Fibroblast of lung (primary cell): ENCODE results near the gene APOBEC4. TPM values are rescaled to one million over a fixed set of nuclear protein-coding genes. Genes with fewer than 3 reads are reported as not detected.
"Not testable (repeated sequence)": the region's sequence is repeated elsewhere in the genome, so short reads cannot be mapped to it uniquely, and the experiment has no call there.

Experiments
- DNase-seq, 2 donors: peaks; one replicate each; pipeline versions ENCODE4 v3.0.0 to v3.0.0-alpha.2; 2010; ENCODE audit warnings: low read depth in 2 of 2
- H2AFZ ChIP-seq: 2 replicates; pipeline ENCODE4 v1.5.1; 2012; ENCODE audit warnings: low read length, control low read depth, inconsistent platforms
- H3K27ac ChIP-seq: 2 replicates; pipeline ENCODE4 v1.5.1; 2011; ENCODE audit warnings: low read length, control low read depth; ENCODE audit not compliant: insufficient read depth
- H3K27me3 ChIP-seq: 2 replicates; pipeline ENCODE4 v1.5.1; 2011; ENCODE audit warnings: mild to moderate bottlenecking, low read length; ENCODE audit not compliant: control insufficient read depth, insufficient read depth
- H3K36me3 ChIP-seq: 2 replicates; pipeline ENCODE4 v1.5.1; 2011; ENCODE audit warnings: low read length; ENCODE audit not compliant: control insufficient read depth, insufficient read depth
- H3K4me1 ChIP-seq: 2 replicates; pipeline ENCODE4 v1.5.1; 2011; ENCODE audit warnings: low read length; ENCODE audit not compliant: control insufficient read depth, insufficient read depth; ENCODE audit errors: extremely low read depth
- H3K4me2 ChIP-seq: 2 replicates; pipeline ENCODE4 v1.5.1; 2011; ENCODE audit warnings: low read length, control low read depth; ENCODE audit not compliant: insufficient read depth; ENCODE audit errors: extremely low read depth
- H3K4me3 ChIP-seq, 4 experiments: fragments of 200-600 bp in 1 of 4; sonication (generic) in 1 of 4; replicated peaks in 1 of 4; 2 replicates each; pipeline ENCODE4 v1.5.1; 2011 to 2016; ENCODE audit warnings: low read length in 4 of 4, low read depth in 3 of 4, mild to moderate bottlenecking in 3 of 4, control low read depth in 2 of 4, inconsistent platforms in 1 of 4, mixed read lengths in 1 of 4; ENCODE audit not compliant: insufficient read depth in 1 of 4; ENCODE audit errors: control extremely low read depth in 1 of 4
- H3K79me2 ChIP-seq: 2 replicates; pipeline ENCODE4 v1.5.1; 2012; ENCODE audit warnings: mild to moderate bottlenecking, low read length, inconsistent platforms; ENCODE audit not compliant: control insufficient read depth, insufficient read depth
- H3K9ac ChIP-seq: 2 replicates; pipeline ENCODE4 v1.5.1; 2011; ENCODE audit warnings: mild to moderate bottlenecking, low read length, control low read depth; ENCODE audit not compliant: insufficient read depth
- H3K9me3 ChIP-seq: 2 replicates; pipeline ENCODE4 v1.5.1; 2012; ENCODE audit warnings: low read depth, low read length; ENCODE audit not compliant: control insufficient read depth, insufficient read depth
- H4K20me1 ChIP-seq: 2 replicates; pipeline ENCODE4 v1.5.1; 2011; ENCODE audit warnings: low read length; ENCODE audit not compliant: control insufficient read depth, insufficient read depth; ENCODE audit errors: extremely low read depth
- EZH2 ChIP-seq: IDR thresholded peaks from 2 replicates; pipeline ENCODE4 v1.5.1; 2012; ENCODE audit warnings: low read length, control low read depth, mild to moderate bottlenecking; ENCODE audit errors: missing control alignments
- polyA plus RNA-seq, 2 donors: library from polyadenylated mRNA; depleted of rRNA in 1 of 2; stranded (reverse) in 1 of 2; unstranded in 1 of 2; fragments of >200 nt; gene quantifications; 2 replicates each; pipeline ENCODE4 v1.2.1, GENCODE V29; 2011 to 2012; ENCODE audit warnings: missing spikeins in 1 of 2
- total RNA-seq: library from RNA; depleted of rRNA; stranded (reverse); fragments of >200 nt; gene quantifications from 2 replicates; pipeline ENCODE4 v1.2.1, GENCODE V29; 2014
- TF ChIP-seq, protein P1 (sequence below), 2 donors: IDR thresholded peaks in 1 of 2; conservative IDR thresholded peaks in 1 of 2; 1 replicate in 1 of 2; 2 replicates in 1 of 2; pipeline ENCODE4 v1.5.1; 2011 to 2012; ENCODE audit warnings: low read length in 2 of 2, control low read depth in 1 of 2, inconsistent platforms in 1 of 2, low read depth in 1 of 2, mild to moderate bottlenecking in 1 of 2

The APOBEC4 gene
- total and polyA plus RNA-seq, 2 donors (not counting 1 experiment from before 2014, with no cell fraction given) = not detected

DNA sequence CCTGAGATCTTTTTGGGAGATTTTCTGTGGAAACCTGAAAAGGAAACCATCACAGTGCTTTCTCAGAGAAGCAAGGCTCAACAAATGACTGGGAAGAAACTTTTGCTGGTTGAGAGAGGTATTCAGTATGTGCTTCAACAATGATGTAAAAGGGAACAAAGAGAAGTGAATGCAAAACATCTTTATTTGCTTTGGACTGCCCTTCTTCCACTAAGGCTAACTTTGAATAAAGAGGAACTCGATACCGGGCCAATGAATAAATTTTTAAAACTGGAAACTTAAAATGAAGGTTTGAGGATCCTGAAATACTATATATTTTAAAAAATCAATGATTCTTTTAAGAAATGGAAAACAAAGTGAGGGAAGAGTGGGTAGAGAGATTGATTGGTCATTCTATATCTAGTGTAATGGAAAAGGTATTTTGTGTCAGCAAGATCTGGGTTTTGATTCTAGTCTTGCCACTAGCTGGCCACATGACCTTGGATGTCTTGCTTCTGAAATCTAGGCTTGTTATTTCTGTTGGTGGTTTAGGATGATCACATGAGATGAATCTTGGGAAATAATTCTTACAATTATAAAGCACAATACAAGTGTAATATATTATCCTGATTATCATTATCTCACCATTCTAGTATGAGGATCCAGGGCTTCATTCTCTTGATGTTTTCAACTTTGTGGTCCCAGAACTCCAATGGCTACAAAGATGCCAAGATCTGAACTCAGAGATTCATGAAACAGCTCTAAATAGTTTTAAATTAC is 34.6 kb upstream of the APOBEC4 start:
- DNase-seq = no peak

DNA sequence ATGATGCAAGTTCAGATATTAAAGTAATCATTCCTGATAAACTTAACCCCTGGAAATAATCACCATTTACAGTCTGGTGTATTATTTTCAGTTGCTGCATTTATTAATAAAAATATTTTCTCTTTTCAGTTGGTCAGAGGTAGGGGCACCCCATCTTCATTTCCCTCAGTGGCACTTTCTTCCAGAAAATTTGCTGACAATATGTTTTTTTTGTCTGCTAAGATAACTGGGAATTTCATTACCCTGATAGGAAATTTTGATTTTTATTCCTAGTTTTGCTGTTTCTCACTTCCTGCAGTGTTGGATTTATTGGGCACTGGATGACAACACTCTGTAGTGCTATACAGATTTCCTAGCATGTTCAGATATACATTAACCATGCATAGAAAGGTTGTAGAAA is 33.1 kb upstream of the APOBEC4 start:
- DNase-seq = no peak
- Histone ChIP-seq H2AFZ (no peak overlapping the region), H3K4me2 (no peak overlapping the region), H3K9me3 (no peaks in the 10 kb centered on the region), H3K4me3 (no peak overlapping the region), H4K20me1 (no peaks in the 10 kb centered on the region), H3K27ac (no peak overlapping the region), H3K9ac (no peak overlapping the region), H3K36me3 (no peaks in the 10 kb centered on the region), H3K27me3 (no peaks in the 10 kb centered on the region), H3K4me1 (no peaks in the 10 kb centered on the region), H3K79me2 (no peaks in the 10 kb centered on the region)
- TF ChIP-seq, protein P1, sequence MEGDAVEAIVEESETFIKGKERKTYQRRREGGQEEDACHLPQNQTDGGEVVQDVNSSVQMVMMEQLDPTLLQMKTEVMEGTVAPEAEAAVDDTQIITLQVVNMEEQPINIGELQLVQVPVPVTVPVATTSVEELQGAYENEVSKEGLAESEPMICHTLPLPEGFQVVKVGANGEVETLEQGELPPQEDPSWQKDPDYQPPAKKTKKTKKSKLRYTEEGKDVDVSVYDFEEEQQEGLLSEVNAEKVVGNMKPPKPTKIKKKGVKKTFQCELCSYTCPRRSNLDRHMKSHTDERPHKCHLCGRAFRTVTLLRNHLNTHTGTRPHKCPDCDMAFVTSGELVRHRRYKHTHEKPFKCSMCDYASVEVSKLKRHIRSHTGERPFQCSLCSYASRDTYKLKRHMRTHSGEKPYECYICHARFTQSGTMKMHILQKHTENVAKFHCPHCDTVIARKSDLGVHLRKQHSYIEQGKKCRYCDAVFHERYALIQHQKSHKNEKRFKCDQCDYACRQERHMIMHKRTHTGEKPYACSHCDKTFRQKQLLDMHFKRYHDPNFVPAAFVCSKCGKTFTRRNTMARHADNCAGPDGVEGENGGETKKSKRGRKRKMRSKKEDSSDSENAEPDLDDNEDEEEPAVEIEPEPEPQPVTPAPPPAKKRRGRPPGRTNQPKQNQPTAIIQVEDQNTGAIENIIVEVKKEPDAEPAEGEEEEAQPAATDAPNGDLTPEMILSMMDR (conservative IDR thresholded peaks at IDR 0.05 in 1 of 2, IDR thresholded peaks at IDR 0.05 in 1 of 2; ENCODE audit: low read depth in 1 of 2, low read length in 2 of 2) = no peak
- TF ChIP-seq EZH2 = no peak

More for the DNA sequence above, 34.6 kb upstream of the APOBEC4 start:
- Histone ChIP-seq H3K9me3 (no peaks in the 10 kb centered on the region), H3K4me2 (no peak overlapping the region), H2AFZ (no peak overlapping the region), H3K27ac (no peak overlapping the region), H3K79me2 (no peaks in the 10 kb centered on the region), H4K20me1 (no peaks in the 10 kb centered on the region), H3K27me3 (no peaks in the 10 kb centered on the region), H3K36me3 (no peaks in the 10 kb centered on the region), H3K4me3 (no peak overlapping the region), H3K4me1 (no peaks in the 10 kb centered on the region), H3K9ac (no peak overlapping the region)
- TF ChIP-seq, protein P1 (conservative IDR thresholded peaks at IDR 0.05 in 1 of 2, IDR thresholded peaks at IDR 0.05 in 1 of 2; ENCODE audit: low read depth in 1 of 2, low read length in 2 of 2) = no peak
- TF ChIP-seq EZH2 = no peak

DNA sequence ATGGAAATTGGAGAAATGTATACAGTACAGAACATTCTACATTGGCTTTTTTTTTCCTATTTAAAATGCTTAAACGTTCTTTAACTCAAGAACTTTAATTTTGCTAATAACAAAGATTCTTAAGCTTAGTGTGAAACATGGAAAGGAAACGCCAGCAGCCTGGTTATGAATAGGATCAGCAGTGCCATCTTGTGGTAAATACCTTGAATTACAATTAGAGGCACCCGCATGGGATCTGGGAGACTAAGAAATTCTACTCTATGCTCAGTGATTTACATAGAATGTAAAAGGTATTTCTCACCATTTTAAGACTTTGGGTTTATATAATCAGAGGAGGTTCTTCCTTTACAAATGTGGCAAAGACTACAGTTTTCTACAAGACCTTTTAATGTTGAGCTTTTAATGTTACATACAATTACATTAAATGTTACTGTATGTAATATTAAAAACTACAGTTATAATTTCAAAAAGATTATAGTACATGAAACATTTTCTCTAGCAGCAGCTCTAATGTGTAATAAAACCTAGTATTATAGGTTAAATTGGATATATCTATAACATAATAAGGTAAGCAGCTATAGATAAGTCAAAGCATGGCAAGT is 32.1 kb upstream of the APOBEC4 start:
- Histone ChIP-seq H2AFZ (no peak overlapping the region), H3K9ac (no peak overlapping the region), H3K27me3 (no peaks in the 10 kb centered on the region), H3K27ac (no peak overlapping the region), H4K20me1 (no peaks in the 10 kb centered on the region), H3K9me3 (no peaks in the 10 kb centered on the region), H3K79me2 (no peaks in the 10 kb centered on the region), H3K4me3 (no peak overlapping the region), H3K36me3 (no peaks in the 10 kb centered on the region), H3K4me1 (no peaks in the 10 kb centered on the region), H3K4me2 (no peak overlapping the region)
- peak; percentile 31 to 72 for DNase-seq
- no peak for TF ChIP-seq EZH2
- TF ChIP-seq, protein P1 (conservative IDR thresholded peaks at IDR 0.05 in 1 of 2, IDR thresholded peaks at IDR 0.05 in 1 of 2; ENCODE audit: low read depth in 1 of 2, low read length in 2 of 2) = peak; percentile 69 to 76

DNA sequence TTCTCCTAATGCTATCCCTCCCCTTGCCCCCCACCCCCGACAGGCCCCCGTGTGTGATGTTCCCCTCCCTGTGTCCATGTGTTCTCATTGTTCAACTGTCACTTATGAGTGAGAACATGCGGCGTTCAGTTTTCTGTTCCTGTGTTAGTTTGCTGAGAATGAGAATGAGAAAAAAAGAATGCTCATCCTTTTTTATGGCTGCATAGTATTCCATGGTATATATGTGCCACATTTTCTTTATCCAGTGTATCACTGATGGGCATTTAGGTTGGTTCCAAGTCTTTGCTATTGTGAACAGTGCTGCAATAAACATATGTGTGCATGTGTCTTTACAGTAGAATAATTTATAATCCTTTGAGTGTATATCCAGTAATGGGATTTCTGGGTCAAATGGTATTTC is 26.2 kb upstream of the APOBEC4 start:
- H3K4me1 ChIP-seq, H3K27me3 ChIP-seq, H2AFZ ChIP-seq, H3K79me2 ChIP-seq, H3K27ac ChIP-seq, H3K36me3 ChIP-seq, H3K4me2 ChIP-seq, H4K20me1 ChIP-seq, H3K9ac ChIP-seq, H3K4me3 ChIP-seq, DNase-seq, H3K9me3 ChIP-seq: not testable (repeated sequence)
